Mammary epithelial cell (primary cell): ENCODE measurements around the gene CCL27.

Experiments
- EZH2 ChIP-seq: IDR thresholded peaks from 2 replicates; pipeline ENCODE4 v1.6.1; 2012; ENCODE audit warnings: low read length, inconsistent platforms, borderline replicate concordance
- TF ChIP-seq, protein P1 (sequence below), 2 donors: IDR thresholded peaks in 1 of 2; conservative IDR thresholded peaks in 1 of 2; 2 replicates each; pipeline ENCODE4 v1.5.1; 2011 to 2012; ENCODE audit warnings: inconsistent platforms in 2 of 2, low read length in 2 of 2, mild to moderate bottlenecking in 2 of 2, control low read depth in 1 of 2, low read depth in 1 of 2; ENCODE audit not compliant: insufficient read depth in 1 of 2; ENCODE audit errors: extremely low read depth in 1 of 2

DNA sequence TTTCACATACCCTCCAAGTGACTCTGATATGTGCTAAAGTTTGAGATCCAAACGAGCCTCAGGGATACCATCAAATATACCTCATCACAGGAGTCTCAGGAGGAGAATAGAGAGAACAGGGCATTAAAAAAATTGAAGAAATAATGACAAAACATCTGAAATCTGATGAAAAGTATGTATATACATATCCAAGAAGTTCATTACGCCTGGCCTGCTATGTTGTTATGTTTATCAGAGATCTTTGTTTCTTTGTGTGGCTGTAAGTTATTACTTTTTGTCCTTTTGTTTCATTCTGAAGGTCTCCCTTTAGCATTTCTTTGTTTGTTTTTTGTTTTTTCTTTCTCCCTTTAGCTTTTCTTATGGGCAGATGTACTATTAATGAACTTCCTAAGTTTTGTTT, 31.1 kb upstream of the CCL27 start:
- TF ChIP-seq, protein P1, sequence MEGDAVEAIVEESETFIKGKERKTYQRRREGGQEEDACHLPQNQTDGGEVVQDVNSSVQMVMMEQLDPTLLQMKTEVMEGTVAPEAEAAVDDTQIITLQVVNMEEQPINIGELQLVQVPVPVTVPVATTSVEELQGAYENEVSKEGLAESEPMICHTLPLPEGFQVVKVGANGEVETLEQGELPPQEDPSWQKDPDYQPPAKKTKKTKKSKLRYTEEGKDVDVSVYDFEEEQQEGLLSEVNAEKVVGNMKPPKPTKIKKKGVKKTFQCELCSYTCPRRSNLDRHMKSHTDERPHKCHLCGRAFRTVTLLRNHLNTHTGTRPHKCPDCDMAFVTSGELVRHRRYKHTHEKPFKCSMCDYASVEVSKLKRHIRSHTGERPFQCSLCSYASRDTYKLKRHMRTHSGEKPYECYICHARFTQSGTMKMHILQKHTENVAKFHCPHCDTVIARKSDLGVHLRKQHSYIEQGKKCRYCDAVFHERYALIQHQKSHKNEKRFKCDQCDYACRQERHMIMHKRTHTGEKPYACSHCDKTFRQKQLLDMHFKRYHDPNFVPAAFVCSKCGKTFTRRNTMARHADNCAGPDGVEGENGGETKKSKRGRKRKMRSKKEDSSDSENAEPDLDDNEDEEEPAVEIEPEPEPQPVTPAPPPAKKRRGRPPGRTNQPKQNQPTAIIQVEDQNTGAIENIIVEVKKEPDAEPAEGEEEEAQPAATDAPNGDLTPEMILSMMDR (conservative IDR thresholded peaks at IDR 0.05 in 1 of 2, IDR thresholded peaks at IDR 0.05 in 1 of 2; ENCODE audit: extremely low read depth in 1 of 2, insufficient read depth in 1 of 2, low read depth in 1 of 2, low read length in 2 of 2): no peak
- TF ChIP-seq EZH2: no peak
